GM19351 (cell line): ENCODE measurements around the gene NUDT2.
"Not testable (repeated sequence)": the region's sequence is repeated elsewhere in the genome, so short reads cannot be mapped to it uniquely, and the experiment has no call there.

Experiments
- ATAC-seq: cut with Tn5 transposase; IDR thresholded peaks from one replicate; pipeline ENCODE4 v1.9.1; 2021; ENCODE audit warnings: mild to moderate bottlenecking, moderate library complexity; ENCODE audit not compliant: unreplicated experiment

The NUDT2 gene

DNA sequence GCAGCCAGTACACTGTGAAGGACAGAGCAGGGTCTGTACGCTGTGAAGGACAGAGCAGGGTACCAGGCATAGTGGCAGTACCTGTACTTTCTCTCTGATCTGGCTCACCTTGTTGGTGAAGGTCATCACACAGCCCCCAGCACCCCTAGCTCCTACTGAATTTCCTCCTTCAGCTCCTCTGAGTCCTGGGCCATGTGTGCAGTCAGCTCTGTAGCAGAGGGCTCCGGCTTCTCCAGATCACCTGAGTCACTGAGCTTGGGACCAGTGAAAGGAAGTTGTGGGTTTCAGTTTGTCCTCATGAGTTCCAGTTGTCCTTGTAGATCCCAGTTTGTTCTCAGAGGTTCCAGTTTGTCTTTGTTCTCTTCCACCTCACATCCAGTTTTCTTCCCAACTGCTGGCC, 5.5 kb downstream of the NUDT2 start:
- no peak for ATAC-seq

DNA sequence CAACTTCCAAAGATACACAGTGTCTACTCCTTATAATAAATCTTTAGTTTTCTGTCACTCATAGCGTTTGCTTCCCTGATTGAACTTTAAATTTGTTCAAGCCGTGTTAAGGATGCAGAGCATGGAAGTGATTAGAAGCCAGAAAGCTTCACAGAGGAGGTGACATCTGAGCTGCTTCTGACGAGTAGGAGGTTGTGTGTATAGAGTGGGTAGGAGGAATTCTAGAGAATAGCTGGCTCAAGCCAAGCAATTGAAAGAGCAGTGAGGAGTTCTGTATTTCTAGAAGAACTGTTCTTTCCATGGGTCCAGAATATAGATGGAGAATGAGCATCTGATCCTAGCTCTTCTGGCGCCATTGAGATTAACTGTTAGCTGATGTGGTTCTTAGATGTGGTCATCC, 6.0 kb downstream of the NUDT2 start:
- no peak for ATAC-seq

GRCh38 chr9:34337403-34337802, 8.0 kb downstream of the NUDT2 start:
- no peak for ATAC-seq

GRCh38 chr9:34338079-34338478, 8.7 kb downstream of the NUDT2 start:
- not testable (repeated sequence) for ATAC-seq

- no peak for ATAC-seq
These were observed 9.5 kb downstream of the NUDT2 start for GRCh38 chr9:34338665-34339385.

DNA sequence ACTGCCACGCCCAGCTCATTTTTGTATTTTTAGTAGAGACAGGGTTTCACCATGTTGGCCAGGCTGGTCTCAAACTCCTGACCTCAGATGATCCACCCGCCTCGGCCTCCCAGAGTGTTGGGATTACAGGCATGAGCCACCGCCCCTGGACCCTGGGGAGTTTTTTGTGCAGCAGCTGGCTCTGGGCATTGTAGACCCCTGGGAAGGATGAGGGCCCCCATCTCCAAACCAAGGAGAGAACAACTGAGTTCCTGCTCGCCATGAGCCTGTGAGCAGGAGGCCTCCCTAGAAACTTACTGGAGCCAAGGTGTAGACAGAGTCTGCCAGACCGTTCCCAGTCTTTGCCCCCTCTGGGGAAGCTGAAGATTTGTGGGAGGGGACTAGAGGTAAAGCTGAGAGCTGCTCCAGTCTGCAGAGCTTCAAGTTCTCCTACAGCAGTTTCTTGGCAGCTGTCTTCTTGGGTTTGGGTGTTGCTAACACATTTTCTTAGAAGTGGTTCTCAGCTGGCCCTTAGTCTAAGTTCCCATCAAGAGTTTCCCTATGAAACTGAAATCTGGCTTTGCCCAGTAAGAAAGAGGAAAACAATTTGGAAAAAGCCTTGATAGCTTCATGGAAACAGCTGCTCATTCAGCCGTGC, 12.4 kb downstream of the NUDT2 start:
- ATAC-seq = no peak

- no peak for ATAC-seq
These were observed 13.7 kb downstream of the NUDT2 start for GRCh38 chr9:34343090-34343489.

DNA sequence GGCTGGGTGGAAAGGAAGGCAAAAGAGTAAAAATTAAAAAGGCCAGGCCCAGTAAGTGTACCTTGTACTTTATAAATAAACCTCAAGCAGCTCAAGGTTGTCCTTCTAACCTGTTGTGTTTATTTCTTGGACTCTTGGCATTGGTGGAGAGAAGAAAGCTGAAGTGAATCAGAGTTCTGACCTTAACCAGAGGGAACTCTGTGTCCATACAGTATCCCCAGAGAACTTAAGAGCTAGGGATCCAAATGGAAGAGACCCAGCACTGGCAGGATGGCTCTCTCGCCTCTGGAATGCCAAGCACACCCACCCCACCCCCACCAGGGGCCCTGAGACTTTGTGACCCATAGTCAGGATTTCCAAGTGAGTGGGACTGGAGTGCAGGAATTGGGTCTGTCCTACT, 14.2 kb downstream of the NUDT2 start:
- ATAC-seq = no peak

DNA sequence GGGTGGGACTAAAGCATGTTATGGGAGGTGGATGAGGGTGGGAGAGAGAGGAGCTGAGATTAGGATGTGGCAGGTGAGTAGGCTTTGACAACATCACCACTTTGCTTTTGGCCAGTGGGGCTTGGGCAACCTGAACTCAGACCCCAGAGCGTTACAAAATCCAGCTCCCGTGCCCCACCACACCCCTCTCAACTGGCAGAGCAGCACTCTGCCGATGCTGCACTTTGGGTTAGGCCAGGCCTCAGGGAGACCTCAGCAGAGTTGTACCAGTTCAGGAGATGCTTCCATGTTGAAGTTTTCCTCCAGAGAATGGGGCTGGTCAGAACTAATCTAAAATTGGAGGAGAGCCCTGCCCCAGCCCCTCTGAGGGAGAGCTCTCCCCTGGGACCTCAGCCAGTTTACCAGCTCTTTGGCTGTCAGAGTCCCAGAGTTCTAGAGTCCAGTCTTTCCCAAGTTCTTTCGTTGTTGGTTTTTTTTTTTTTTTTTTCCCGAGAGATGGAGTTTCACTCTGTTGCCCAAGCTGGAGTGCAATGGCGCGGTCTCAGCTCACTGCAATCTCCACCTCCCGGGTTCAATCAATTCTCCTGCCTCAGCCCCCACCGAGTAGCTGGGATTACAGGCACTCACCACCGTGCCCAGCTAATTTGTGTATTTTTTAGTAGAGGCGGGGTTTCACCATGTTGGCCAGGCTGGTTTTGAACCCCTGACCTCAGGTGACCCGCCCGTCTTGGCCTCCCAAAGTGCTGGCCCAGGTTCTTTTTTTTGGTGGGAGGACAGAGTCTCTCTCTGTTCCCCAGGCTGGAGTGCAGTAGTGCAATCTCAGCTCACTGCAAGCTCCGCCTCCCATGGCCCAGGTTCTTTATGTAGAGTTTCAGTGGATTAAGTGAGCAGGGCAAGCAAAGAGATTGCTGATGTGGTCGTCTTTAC, 17.8 kb downstream of the NUDT2 start:
- no peak for ATAC-seq

DNA sequence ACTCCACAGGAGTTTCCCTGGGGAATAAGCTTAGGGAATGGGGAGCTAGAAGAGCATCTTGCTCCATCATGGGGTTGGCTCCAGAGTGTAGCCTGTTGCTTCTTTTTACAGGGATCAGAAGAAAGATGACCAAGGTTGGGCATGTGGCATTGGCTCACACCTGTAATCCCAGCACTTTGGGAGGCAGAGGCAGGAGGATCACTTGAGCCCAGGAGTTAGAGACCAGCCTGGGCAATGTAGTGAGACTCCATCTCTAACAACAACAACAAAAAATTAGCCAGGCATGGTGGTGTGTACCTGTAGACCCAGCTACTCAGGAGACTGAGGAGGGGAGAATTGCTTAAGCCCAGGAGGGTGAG, 18.4 kb downstream of the NUDT2 start:
- no peak for ATAC-seq

DNA sequence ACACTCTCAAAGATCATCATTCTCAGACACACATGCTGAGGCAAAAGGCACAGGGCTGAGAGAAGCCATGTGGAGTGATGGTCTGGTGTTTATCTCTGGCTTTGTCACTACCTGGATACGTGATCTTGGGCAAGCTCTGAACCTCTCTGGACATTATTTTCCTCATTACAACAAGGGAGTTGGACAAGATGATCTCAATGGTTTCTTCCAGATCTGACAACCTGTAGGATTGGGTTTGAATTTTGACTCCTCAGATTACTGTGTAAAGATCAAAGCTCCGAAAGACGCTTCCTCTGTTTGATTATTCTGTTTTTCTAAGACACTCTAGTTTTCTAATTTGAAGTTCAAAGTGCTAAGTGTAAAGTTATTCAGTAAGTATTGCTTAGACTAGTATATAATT, 20.0 kb downstream of the NUDT2 start:
- no peak for ATAC-seq

DNA sequence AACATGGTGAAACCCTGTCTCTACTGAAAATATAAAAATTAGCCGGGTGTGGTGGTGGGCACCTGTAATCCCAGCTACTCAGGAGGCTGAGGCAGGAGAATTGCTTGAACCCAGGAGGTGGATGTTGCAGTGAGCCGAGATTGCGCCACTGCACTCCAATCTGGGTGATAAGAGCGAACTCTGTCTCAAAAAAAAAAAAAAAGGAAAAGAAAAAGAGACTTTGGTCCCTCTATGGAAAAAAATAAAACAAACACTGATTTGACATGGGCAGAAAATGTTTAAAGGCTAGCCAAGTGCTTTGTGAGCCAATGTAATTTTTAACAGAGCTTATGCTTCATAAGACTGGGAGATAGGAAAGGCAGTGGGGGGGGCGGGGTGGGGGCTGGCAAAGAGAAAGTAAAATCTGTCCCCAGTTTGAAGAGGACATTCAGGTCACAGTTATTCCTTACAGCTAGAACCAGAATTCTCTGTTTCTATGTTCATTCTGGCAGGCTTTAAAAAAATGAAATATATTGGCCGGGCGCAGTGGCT, 22.8 kb downstream of the NUDT2 start:
- ATAC-seq = not testable (repeated sequence)

GRCh38 chr9:34352957-34353356, 23.6 kb downstream of the NUDT2 start:
- ATAC-seq = not testable (repeated sequence)

DNA sequence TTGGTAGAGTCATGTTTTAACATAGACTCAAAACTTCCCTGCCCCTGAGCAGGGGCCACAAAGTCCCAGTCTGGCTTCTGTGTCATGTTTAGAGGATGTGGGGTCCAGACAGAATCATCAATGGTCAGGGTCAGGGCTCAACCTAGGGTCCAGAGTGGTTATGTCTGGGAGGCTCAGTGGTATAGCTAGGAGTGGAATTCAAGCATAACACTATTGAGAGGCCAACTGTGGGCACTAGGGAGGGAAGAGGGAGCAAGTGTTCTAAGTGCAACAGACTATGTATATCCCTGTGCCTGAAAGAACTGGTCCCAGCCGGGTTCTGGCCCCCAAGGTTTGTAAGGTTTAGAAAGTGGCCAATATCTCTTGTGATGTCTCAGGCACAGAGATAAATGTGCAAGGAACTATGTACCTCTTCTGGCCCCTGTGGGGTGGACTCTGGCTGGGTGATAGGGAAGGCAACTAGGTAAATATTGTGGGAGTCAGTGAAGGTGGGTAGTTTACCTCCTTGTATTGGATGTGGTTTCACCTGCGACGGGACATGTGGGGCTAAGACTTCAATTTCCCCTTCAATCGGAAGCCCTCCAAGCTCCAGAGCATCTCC, 33.3 kb downstream of the NUDT2 start:
- ATAC-seq = no peak

GRCh38 chr9:34363619-34364351, 34.4 kb downstream of the NUDT2 start:
- no peak for ATAC-seq

DNA sequence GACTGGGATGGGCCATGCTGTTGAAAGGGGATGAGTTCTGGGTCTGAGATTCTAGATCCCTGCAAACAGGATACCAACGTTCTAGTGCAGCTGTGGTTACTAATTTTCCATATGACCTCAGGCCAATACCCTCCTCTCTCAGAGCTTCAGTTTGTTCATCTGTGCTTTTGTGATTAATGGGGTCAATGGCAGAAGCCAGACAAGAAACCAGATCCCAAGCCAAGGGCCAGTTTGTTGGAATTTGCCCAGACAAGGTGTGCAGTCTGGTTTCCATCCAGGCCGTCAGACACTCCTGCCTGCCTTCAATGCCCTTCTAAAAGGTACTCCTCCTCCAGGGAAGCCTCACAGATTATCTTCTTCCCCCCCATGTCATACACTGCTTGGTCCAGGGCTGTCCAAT, 35.9 kb downstream of the NUDT2 start:
- no peak for ATAC-seq

DNA sequence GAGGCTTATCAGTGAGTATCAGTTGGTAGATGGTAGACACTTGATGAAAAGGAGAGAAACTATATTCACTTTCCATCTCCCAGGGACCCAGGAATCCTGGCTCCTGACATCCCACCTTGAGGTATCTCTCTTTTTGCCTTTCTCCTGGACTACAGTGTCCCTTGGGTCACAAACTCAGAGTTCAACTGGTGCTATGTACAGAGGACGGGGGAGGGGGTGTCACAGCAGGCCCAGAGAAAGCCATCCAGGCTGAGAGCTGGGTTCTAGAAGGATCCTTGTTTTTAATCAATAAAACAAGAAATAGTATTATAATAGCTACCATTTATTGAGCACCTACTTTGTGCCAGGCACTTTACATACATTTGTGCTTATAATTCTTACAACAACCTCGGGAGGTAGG, 37.0 kb downstream of the NUDT2 start:
- no peak for ATAC-seq

GRCh38 chr9:34367751-34368410, 38.5 kb downstream of the NUDT2 start:
- not testable (repeated sequence) for ATAC-seq

DNA sequence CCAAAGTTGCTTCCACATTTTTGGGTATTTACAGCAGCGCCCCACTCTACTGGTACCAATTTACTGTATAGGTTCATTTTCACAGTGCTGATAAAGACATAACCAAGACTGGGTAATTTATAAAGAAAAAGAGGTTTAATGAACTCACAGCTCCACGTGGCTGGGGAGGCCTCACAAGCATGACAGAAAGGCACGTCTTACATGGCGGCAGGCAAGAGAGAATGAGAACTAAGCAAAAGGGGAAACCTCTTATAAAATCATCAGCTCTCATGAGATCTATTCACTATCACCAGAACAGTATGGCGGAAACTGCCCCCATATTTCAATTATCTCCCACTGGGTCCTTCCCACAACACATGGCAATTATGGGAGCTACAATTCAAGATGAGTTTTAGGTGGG, 39.4 kb downstream of the NUDT2 start:
- ATAC-seq = not testable (repeated sequence)

- no peak for ATAC-seq
These were observed 40.3 kb downstream of the NUDT2 start for GRCh38 chr9:34369636-34370035.
